IPS DF 6.9 (cell line): Measurements from ENCODE around the gene TIMP2.
A peak's percentile ranks its signal among the peaks of the same experiment; 100 is the strongest.

Experiments used
- DNase-seq: peaks from one replicate; pipeline ENCODE4 v3.0.0-alpha.2; 2013; ENCODE audit warnings: low read depth, low spot score
- H3K27ac ChIP-seq: one replicate; pipeline ENCODE4 v1.5.1; 2013; ENCODE audit warnings: low read length, control low read depth
- H3K27me3 ChIP-seq: 2 replicates; pipeline ENCODE4 v1.6.1; 2013; ENCODE audit warnings: mild to moderate bottlenecking, low read length; ENCODE audit not compliant: control insufficient read depth, insufficient read depth
- H3K36me3 ChIP-seq: 2 replicates; pipeline ENCODE4 v1.6.1; 2013; ENCODE audit warnings: low read length; ENCODE audit not compliant: control insufficient read depth, insufficient read depth
- H3K4me1 ChIP-seq: 2 replicates; pipeline ENCODE4 v1.6.1; 2013; ENCODE audit warnings: low read length; ENCODE audit not compliant: control insufficient read depth, insufficient read depth
- H3K4me3 ChIP-seq: 2 replicates; pipeline ENCODE4 v1.5.1; 2013; ENCODE audit warnings: mild to moderate bottlenecking, low read length
- H3K9me3 ChIP-seq: 2 replicates; pipeline ENCODE4 v1.6.1; 2013; ENCODE audit warnings: low read length, inconsistent platforms; ENCODE audit not compliant: control insufficient read depth, insufficient read depth
- WGBS: extraction: QIAGEN DNeasy Blood & Tissue Kit; methylation state at CpG from one replicate; pipeline ENCODE4 v1.1.7; 2013; ENCODE audit warnings: mixed read lengths, missing lambda C conversion rate; ENCODE audit not compliant: insufficient read length, insufficient coverage; 5-methylcytosine and 5-hydroxymethylcytosine counted together

TIMP2 gene

GRCh38 chr17:78925234-78925633 lies at the start of gene TIMP2:
TSS of gene TIMP2 (minus strand) at chr17:78925387. CDS start at chr17:78925088, 299 bp downstream.
- no peak for DNase-seq
- Histone ChIP-seq H3K36me3 (no peaks in the 10 kb centered on the region), H3K4me3 (peak within 1 kb of the TSS; percentile 45), H3K4me1 (peaks cover 5% of the 10 kb centered on the region), H3K27me3 (no peaks in the 10 kb centered on the region), H3K9me3 (no peaks in the 10 kb centered on the region), H3K27ac (no peak within 1 kb of the TSS)
- no CpG with 5 or more reads among the region's 52 CpGs for WGBS

GRCh38 chr17:78973792-78974520 lies 48.8 kb upstream of the TIMP2 start:
- Histone ChIP-seq H3K9me3 (no peaks in the 10 kb centered on the region), H3K4me3 (no peak overlapping the region), H3K27me3 (no peaks in the 10 kb centered on the region), H3K4me1 (0 out of 2 replicates have a peak, but pooled peaks cover 2% of the 10 kb centered on the region), H3K27ac (no peak overlapping the region), H3K36me3 (no peaks in the 10 kb centered on the region)
- DNase-seq: no peak
- no CpG with 5 or more reads among the region's 23 CpGs for WGBS

- no peaks in the 10 kb centered on the region for H3K9me3 ChIP-seq
- H3K27ac ChIP-seq: no peak overlapping the region
- H3K4me3 ChIP-seq: no peak overlapping the region
- no CpG with 5 or more reads among the region's 11 CpGs for WGBS
- no peaks in the 10 kb centered on the region for H3K36me3 ChIP-seq
- H3K27me3 ChIP-seq: no peaks in the 10 kb centered on the region
- no peak for DNase-seq
- 0 out of 2 replicates have a peak, but pooled peaks cover 2% of the 10 kb centered on the region for H3K4me1 ChIP-seq
These were observed 48.0 kb upstream of the TIMP2 start for GRCh38 chr17:78973196-78973595.

GRCh38 chr17:78972507-78973105 lies 47.4 kb upstream of the TIMP2 start:
- Histone ChIP-seq H3K9me3 (no peaks in the 10 kb centered on the region), H3K36me3 (no peaks in the 10 kb centered on the region; the same call in 1 of the 2 replicates), H3K4me3 (no peak overlapping the region), H3K4me1 (no peaks in the 10 kb centered on the region), H3K27ac (no peak overlapping the region), H3K27me3 (no peaks in the 10 kb centered on the region)
- no peak for DNase-seq
- no CpG with 5 or more reads among the region's 15 CpGs for WGBS

DNA sequence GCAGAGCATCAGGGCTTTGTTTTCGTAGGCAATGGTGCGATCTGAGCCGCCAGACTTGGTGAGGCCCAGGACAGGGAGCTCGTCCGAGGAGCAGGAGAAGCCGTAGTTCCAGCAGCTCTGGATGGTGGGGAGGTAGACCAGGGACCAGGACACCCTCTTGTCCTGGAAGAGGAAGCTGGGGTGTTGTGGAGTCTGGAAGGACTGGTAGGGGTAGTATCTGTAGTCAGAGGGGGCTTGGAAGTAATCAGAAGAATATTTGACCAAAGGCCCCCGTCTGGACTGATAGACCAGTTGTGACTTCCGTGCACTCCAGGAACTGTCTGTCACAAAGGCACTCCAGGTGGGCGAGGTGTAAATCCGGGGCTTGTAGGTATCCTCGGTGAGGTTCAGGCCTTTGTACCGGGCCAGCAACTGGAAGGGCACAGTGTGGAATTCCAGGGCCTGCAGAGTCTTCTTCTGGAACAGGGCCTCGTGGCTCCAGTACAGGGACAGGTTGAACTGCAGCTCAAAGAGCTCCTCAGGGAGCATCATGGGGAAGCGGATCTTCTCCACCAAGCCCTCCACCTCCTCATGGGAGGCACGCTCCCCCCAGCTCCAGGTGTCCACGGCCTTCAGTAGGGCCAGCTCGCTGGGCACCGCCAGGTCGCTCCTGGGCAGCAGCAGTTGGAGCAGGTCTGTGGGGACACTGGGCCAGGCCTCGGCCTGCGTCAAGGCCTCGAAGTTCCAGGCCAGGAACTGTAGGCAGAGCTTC lies 46.7 kb upstream of the TIMP2 start:
- Histone ChIP-seq H3K9me3 (no peaks in the 10 kb centered on the region), H3K36me3 (no peaks in the 10 kb centered on the region; the same call in 1 of the 2 replicates), H3K4me1 (no peaks in the 10 kb centered on the region), H3K27me3 (no peaks in the 10 kb centered on the region), H3K4me3 (no peak overlapping the region), H3K27ac (no peak overlapping the region)
- no CpG with 5 or more reads among the region's 22 CpGs for WGBS
- DNase-seq: no peak

- no peak for DNase-seq
- Histone ChIP-seq H3K9me3 (no peaks in the 10 kb centered on the region), H3K27ac (no peak overlapping the region)
These were observed 45.9 kb upstream of the TIMP2 start for GRCh38 chr17:78970834-78971755.

DNA sequence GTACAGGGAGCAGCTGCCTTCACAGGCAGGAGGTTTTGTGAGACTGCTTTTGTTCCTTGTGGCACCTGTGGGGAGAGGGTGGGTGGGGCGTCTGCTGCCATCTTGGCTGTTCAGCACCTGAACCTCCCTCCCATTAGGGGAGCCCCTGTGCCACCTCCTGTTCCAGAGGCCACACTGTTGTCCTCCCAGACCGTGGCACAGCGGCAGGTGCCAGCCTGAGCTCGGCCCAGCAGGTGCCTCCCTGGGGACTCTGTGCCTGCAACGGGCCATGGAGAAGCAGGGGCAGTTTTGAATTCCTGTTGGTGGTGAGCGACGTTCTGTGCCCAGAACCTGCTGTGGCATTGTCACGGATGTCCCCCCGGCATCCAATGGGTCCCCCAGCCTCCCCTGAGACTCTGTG lies 44.7 kb upstream of the TIMP2 start:
- no peaks in the 10 kb centered on the region for H3K4me1 ChIP-seq

More at GRCh38 chr17:78970834-78971755, 45.9 kb upstream of the TIMP2 start:
- Histone ChIP-seq H3K36me3 (no peaks in the 10 kb centered on the region; the same call in 1 of the 2 replicates), H3K4me1 (no peaks in the 10 kb centered on the region), H3K4me3 (no peak overlapping the region), H3K27me3 (no peaks in the 10 kb centered on the region)
- WGBS: no CpG with 5 or more reads among the region's 33 CpGs

DNA sequence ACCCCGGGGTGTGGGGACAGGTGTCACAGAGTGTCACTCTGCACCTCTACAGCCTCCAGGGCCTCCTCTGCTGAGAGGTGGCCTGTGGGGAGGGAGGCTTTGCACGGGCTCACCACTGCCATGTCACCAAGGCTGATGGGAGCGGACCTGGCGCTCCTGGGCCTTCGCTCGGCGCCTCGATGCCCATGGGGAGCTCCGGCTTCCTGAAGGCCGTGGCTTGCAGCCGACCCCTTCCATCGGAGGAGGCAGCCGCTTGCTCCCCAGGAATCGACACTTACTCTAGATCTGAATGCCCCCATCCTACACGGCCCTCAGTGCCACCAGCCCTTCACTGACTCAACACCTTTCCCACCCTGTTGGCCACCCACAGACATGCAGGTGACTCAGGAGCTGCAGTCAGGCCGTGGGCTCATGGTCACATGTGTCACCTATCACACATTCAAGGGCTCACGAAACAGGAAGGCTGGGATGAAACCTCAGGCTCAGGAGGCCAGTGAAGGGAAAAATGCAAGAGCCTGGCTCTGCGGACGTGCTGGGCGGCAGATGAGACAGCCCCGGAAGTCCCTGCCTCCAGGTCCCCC lies 42.7 kb upstream of the TIMP2 start:
- Histone ChIP-seq H3K9me3 (no peaks in the 10 kb centered on the region), H3K4me1 (no peaks in the 10 kb centered on the region), H3K36me3 (no peaks in the 10 kb centered on the region; the same call in 1 of the 2 replicates), H3K27ac (no peak overlapping the region), H3K4me3 (no peak overlapping the region), H3K27me3 (no peaks in the 10 kb centered on the region; the same call in 1 of the 2 replicates)
- no peak for DNase-seq
- no CpG with 5 or more reads among the region's 21 CpGs for WGBS

More for the DNA sequence above, 44.7 kb upstream of the TIMP2 start:
- DNase-seq: no peak
- WGBS: no CpG with 5 or more reads among the region's 9 CpGs
- H3K9me3 ChIP-seq: no peaks in the 10 kb centered on the region
- no peak overlapping the region for H3K4me3 ChIP-seq
- H3K27me3 ChIP-seq: no peaks in the 10 kb centered on the region
- no peak overlapping the region for H3K27ac ChIP-seq
- no peaks in the 10 kb centered on the region; the same call in 1 of the 2 replicates for H3K36me3 ChIP-seq

- no peaks in the 10 kb centered on the region for H3K4me1 ChIP-seq
- H3K27ac ChIP-seq: no peak overlapping the region
- DNase-seq: no peak
- no peaks in the 10 kb centered on the region for H3K9me3 ChIP-seq
- no peak overlapping the region for H3K4me3 ChIP-seq
- no peaks in the 10 kb centered on the region; the same call in 1 of the 2 replicates for H3K36me3 ChIP-seq
- H3K27me3 ChIP-seq: no peaks in the 10 kb centered on the region; the same call in 1 of the 2 replicates
- WGBS: no CpG with 5 or more reads among the region's 23 CpGs
These were observed 41.9 kb upstream of the TIMP2 start for GRCh38 chr17:78966910-78967600.
